Measurements from ENCODE around the gene CLEC4M.

CLEC4M gene

GRCh38 chr19:7818806-7819205 lies 55.8 kb downstream of the CLEC4M start:
- DNase-seq = no peak
